Esophagus muscularis mucosa (tissue), 4 donors: Measurements from ENCODE around the gene TACR2. TPM values are rescaled to one million over a fixed set of nuclear protein-coding genes. Genes with fewer than 3 reads are reported as not detected.

Source experiments
- DNase-seq: peaks from one replicate; pipeline ENCODE4 v3.0.0-alpha.2; 2017; ENCODE audit errors: extremely low spot score
- H3K27ac ChIP-seq, 4 donors: fragments of 200-600 bp; sonication (generic); replicated peaks in 1 of 4; 1 replicate in 3 of 4; 2 replicates in 1 of 4; pipeline ENCODE4 v1.5.1; 2016 to 2019; ENCODE audit warnings: mild to moderate bottlenecking in 1 of 4
- H3K27me3 ChIP-seq, 4 donors: fragments of 200-600 bp; sonication (generic); one replicate each; pipeline versions ENCODE4 v1.5.1 to v1.6.0; 2016 to 2019
- H3K36me3 ChIP-seq, 4 donors: fragments of 200-600 bp; sonication (generic); one replicate each; pipeline ENCODE4 v1.5.1; 2016 to 2019
- H3K4me1 ChIP-seq, 4 donors: fragments of 200-600 bp; sonication (generic); one replicate each; pipeline ENCODE4 v1.5.1; 2016 to 2019
- H3K4me3 ChIP-seq, 4 donors: fragments of 200-600 bp; sonication (generic); 1 replicate in 2 of 4; 2 replicates in 2 of 4; pipeline ENCODE4 v1.5.1; 2016 to 2019; ENCODE audit warnings: mild to moderate bottlenecking in 4 of 4, moderate library complexity in 1 of 4
- H3K9me3 ChIP-seq, 4 donors: fragments of 200-600 bp; sonication (generic); 1 replicate in 3 of 4; 2 replicates in 1 of 4; pipeline ENCODE4 v1.5.1; 2016 to 2019
- EP300 ChIP-seq: sonication (generic); formaldehyde crosslinking; IDR thresholded peaks from one replicate; pipeline ENCODE4 v1.6.1; 2017; ENCODE audit warnings: antibody characterized with exemption
- POLR2A ChIP-seq: fragments of 450-650 bp; IDR thresholded peaks from one replicate; pipeline ENCODE4 v1.6.1; 2017; ENCODE audit warnings: antibody characterized with exemption, moderate library complexity, mild to moderate bottlenecking, low read depth
- POLR2AphosphoS5 ChIP-seq, 2 donors: sonication (generic); formaldehyde crosslinking; IDR thresholded peaks; one replicate each; pipeline ENCODE4 v1.6.1; 2017; ENCODE audit warnings: antibody characterized with exemption in 2 of 2
- WGBS: methylation state at CpG from one replicate; pipeline ENCODE4 v1.1.5; 2018; 5-methylcytosine and 5-hydroxymethylcytosine counted together
- intact Hi-C: fragments of 100-400 bp; cut with DNase I; formaldehyde crosslinking; loops from one replicate; pipeline ENCODE4 v1.15.1; 2023
- total RNA-seq, 4 donors: library from RNA; depleted of rRNA; stranded (reverse); fragments of >200 nt; gene quantifications; one replicate each; pipeline versions ENCODE4 v1.1.0 to v1.2.1, GENCODE V29; 2016
- TF ChIP-seq, protein P1 (sequence below), 3 experiments: fragments of 200-600 bp in 2 of 3; fragments of 450-650 bp in 1 of 3; sonication (generic) in 2 of 3; IDR thresholded peaks; one replicate each; pipeline ENCODE4 v1.5.1; 2017 to 2019; ENCODE audit warnings: antibody characterized with exemption in 3 of 3, mild to moderate bottlenecking in 2 of 3, moderate library complexity in 1 of 3

TACR2 gene
- total RNA-seq, 4 donors from 2014 or later, result 51.4 to 72.6 (median 68.1) TPM

DNA sequence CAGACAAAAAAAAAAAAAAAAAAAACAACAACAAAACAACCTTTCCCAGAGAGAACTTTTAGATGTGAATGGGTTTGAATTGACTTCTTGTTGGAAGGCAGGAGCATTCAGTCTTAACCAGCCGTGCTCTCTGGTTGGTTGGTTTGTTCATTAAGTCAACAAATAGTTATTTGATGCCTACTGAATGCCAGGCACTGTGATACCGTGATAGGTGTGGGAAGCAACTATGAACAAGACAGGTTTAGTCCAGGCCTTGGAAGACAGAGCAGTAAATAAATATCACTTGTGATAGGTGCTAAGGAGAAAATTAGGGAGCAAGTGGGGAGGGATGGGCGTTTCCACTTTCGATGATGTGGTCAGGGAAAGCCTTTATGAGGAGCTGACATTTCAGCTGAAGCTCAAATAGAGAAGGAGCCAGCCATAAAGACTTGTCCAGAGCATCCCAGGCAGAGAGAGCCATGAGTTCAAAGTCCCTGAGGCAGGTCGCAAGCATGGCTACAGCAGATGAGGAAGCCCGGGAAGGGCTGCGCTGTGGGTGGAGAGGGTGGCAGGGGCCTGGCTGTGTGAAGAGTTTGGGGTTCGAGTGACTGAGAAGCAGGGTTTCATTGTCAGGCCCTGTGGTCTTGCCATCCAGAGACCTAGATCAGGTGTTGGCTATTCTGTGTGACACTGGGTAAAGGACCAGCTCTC is 42.5 kb upstream of the TACR2 start:
- H3K27ac ChIP-seq, result peak overlapping the region; percentile 85 to 92 (median 88)
- 88% methylated on average over 8 of the region's 8 CpGs for WGBS
- TF ChIP-seq EP300 (no peak), POLR2AphosphoS5 (IDR thresholded peaks at IDR 0.05) (no peak), POLR2A (no peak)
- TF ChIP-seq, protein P1, sequence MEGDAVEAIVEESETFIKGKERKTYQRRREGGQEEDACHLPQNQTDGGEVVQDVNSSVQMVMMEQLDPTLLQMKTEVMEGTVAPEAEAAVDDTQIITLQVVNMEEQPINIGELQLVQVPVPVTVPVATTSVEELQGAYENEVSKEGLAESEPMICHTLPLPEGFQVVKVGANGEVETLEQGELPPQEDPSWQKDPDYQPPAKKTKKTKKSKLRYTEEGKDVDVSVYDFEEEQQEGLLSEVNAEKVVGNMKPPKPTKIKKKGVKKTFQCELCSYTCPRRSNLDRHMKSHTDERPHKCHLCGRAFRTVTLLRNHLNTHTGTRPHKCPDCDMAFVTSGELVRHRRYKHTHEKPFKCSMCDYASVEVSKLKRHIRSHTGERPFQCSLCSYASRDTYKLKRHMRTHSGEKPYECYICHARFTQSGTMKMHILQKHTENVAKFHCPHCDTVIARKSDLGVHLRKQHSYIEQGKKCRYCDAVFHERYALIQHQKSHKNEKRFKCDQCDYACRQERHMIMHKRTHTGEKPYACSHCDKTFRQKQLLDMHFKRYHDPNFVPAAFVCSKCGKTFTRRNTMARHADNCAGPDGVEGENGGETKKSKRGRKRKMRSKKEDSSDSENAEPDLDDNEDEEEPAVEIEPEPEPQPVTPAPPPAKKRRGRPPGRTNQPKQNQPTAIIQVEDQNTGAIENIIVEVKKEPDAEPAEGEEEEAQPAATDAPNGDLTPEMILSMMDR (IDR thresholded peaks at IDR 0.05), result no peak

DNA sequence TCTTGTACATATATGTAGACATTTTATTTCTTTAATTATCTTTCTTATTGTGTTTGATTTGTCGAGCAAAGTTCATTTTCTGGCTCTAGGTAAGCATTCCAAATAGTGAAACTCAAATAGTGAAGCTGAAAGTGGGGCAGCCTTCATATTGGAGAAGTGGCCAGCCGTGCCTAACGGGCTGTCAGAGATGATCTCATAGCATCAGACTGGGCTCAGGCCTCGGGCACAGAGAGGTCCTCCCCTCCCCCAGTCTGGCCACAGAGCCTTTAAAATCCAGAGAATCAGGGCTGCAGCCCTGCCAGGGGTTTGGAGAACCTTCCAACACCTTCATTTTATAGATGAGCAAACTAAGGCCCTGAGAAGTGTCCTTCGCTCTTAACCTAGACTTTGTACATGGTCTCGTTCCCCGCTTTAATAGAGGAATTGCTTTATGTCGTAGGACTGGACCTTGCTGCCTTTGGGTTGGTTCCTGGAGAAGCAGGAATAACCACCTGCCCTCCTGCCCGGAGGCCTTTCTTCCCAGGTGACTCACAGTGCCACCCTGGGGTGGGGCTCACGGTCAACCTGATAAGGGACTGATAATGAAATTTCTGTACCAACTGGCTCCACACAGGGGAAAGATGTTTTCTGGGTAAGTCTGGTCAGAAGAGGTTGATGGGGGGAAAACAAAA is 41.8 kb upstream of the TACR2 start:
- peak overlapping the region; percentile 85 to 92 (median 88) for H3K27ac ChIP-seq
- H3K36me3 ChIP-seq, result peaks cover 0 to 11% (median 8%) of the 10 kb centered on the region in 4 donors
- intact Hi-C loops, result no loop called here
- H3K4me3 ChIP-seq, result no peak overlapping the region
- 63% methylated on average over 10 of the region's 10 CpGs for WGBS
- H3K4me1 ChIP-seq, result peaks cover 52 to 100% (median 92%) of the 10 kb centered on the region in 4 donors
- DNase-seq, result no peak
- TF ChIP-seq POLR2AphosphoS5 (IDR thresholded peaks at IDR 0.05) (peak; percentile 17 to 51), EP300 (no peak)
- no peaks in the 10 kb centered on the region for H3K9me3 ChIP-seq
- no peaks in the 10 kb centered on the region for H3K27me3 ChIP-seq

More for the DNA sequence above, 42.5 kb upstream of the TACR2 start:
- Histone ChIP-seq H3K4me1 (peaks cover 52 to 100% (median 92%) of the 10 kb centered on the region in 4 donors), H3K36me3 (peaks cover 0 to 11% (median 8%) of the 10 kb centered on the region in 4 donors), H3K9me3 (no peaks in the 10 kb centered on the region), H3K4me3 (no peak overlapping the region), H3K27me3 (no peaks in the 10 kb centered on the region)
- intact Hi-C loops, result no loop called here
- DNase-seq, result no peak

DNA sequence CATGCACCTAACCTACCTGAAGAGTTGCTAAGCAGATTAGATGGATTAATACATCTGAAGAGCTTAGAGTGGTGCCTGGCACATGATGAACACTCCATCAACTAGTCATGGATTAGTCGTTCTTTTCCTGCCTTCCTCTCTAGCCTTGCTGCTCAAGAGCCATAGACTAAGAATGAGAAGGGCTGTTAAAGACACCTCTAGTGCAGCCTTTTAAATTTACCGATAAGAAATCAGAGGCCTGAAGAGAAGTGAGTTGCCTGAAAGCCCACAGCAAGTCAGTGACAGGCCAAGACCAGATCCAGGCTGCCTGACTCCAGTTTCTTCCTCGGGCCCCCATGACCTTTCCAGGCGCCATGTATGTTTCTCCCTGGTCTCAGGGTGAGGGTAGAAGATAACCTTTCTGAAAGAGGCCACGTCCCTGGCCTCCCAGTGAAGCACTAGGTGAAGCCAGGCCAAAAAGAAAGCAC is 41.1 kb upstream of the TACR2 start:
- peak overlapping the region; percentile 85 to 92 (median 88) for H3K27ac ChIP-seq
- H3K9me3 ChIP-seq, result no peaks in the 10 kb centered on the region
- TF ChIP-seq POLR2AphosphoS5 (IDR thresholded peaks at IDR 0.05) (no peak), POLR2A (no peak)
- TF ChIP-seq, protein P1 (IDR thresholded peaks at IDR 0.05), result no peak
- peaks cover 51 to 100% (median 92%) of the 10 kb centered on the region in 4 donors for H3K4me1 ChIP-seq
- no peak for DNase-seq
- no peaks in the 10 kb centered on the region for H3K27me3 ChIP-seq
- H3K4me3 ChIP-seq, result no peak overlapping the region
- 67% methylated on average over 5 of the region's 5 CpGs for WGBS
- H3K36me3 ChIP-seq, result peaks cover 0 to 11% (median 8%) of the 10 kb centered on the region in 4 donors
- intact Hi-C loops, result no loop called here

DNA sequence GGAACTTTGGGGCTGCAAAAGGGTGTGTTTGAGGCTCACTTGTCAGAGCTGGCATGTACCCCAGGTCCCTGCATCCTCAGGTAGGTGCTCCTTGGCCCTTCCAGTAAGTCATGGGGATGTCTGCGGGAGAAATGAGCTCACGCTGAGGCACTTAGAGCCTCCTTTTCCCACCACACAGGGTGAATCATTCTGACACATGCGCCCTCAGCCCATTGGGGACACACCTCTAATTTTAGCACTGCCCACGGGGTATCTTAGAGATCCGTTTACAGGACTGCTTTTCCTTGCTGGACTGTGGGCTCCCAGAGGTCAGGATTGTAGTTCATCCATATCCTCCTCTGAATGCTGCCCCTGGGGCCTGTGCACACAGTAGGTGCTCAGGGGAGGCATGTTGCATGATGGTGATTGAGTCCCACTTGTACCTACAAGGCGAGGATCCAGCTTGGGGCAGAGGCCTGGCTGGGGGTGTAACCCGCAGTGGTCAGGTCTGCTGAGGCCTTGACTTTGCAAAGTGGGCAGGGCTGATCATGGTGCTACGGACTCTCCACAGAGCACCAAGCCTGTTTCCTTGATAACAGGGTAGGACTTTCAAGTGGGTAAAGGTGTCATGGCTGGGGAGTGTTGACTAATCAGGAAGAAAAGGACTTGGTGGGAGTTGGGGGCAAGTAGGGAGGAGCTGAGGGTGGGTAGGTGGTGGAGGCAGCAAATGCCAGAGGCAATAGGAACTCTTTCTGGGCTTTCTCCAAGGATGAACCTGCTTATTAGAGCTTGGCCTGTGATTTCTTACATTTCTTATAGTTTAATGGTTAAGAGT is 40.4 kb upstream of the TACR2 start:
- Histone ChIP-seq H3K4me1 (peaks cover 55 to 100% (median 92%) of the 10 kb centered on the region in 4 donors), H3K36me3 (peaks cover 0 to 11% (median 8%) of the 10 kb centered on the region in 4 donors), H3K27ac (peak overlapping the region; percentile 85 to 92 (median 88)), H3K4me3 (no peak overlapping the region), H3K27me3 (no peaks in the 10 kb centered on the region), H3K9me3 (no peaks in the 10 kb centered on the region)
- intact Hi-C loops, result no loop called here
- no peak for TF ChIP-seq POLR2AphosphoS5 (IDR thresholded peaks at IDR 0.05)
- TF ChIP-seq EP300, result no peak
- TF ChIP-seq, protein P1 (IDR thresholded peaks at IDR 0.05), result no peak
- TF ChIP-seq POLR2A, result no peak
- WGBS, result 86% methylated on average over 6 of the region's 8 CpGs
- DNase-seq, result no peak
